ENCODE measurements around the gene CACFD1.
"Not testable (repeated sequence)": the region's sequence is repeated elsewhere in the genome, so short reads cannot be mapped to it uniquely, and the experiment has no call there.

CACFD1 gene

GRCh38 chr9:133441571-133441970 lies 18.2 kb upstream of the CACFD1 start:
- no peak for DNase-seq

GRCh38 chr9:133443248-133443647 lies 16.5 kb upstream of the CACFD1 start:
- DNase-seq, result no peak

- no peak for DNase-seq
These were observed 15.8 kb upstream of the CACFD1 start for GRCh38 chr9:133443982-133444381.

GRCh38 chr9:133445293-133445969 lies 14.3 kb upstream of the CACFD1 start:
- DNase-seq, result no peak

GRCh38 chr9:133448487-133448972 lies 11.2 kb upstream of the CACFD1 start:
- DNase-seq, result no peak

- DNase-seq, result no peak
These were observed 10.0 kb upstream of the CACFD1 start for GRCh38 chr9:133449760-133450159.

GRCh38 chr9:133451865-133452264 lies 7.9 kb upstream of the CACFD1 start:
- DNase-seq, result not testable (repeated sequence)

GRCh38 chr9:133452562-133452961 lies 7.2 kb upstream of the CACFD1 start:
- DNase-seq, result no peak

GRCh38 chr9:133453651-133454050 lies 6.1 kb upstream of the CACFD1 start:
- no peak for DNase-seq

- DNase-seq, result no peak
These were observed 5.5 kb upstream of the CACFD1 start for GRCh38 chr9:133454325-133454724.

GRCh38 chr9:133454943-133455673 lies 4.7 kb upstream of the CACFD1 start:
- DNase-seq, result no peak

- DNase-seq, result no peak
These were observed 3.8 kb upstream of the CACFD1 start for GRCh38 chr9:133455936-133456335.

- DNase-seq, result peak; percentile 37
These were observed 3.4 kb upstream of the CACFD1 start for GRCh38 chr9:133456409-133456808.

GRCh38 chr9:133457233-133457632 lies 2.5 kb upstream of the CACFD1 start:
- DNase-seq, result no peak

- DNase-seq, result no peak
These were observed 2.0 kb upstream of the CACFD1 start for GRCh38 chr9:133457748-133458147.

GRCh38 chr9:133458643-133459312 lies 1.0 kb upstream of the CACFD1 start:
- DNase-seq, result no peak

- DNase-seq, result no peak
These were observed 812 bp downstream of the CACFD1 start for GRCh38 chr9:133460405-133461175.

- no peak for DNase-seq
These were observed 2.2 kb downstream of the CACFD1 start for GRCh38 chr9:133461975-133462374.

- no peak for DNase-seq
These were observed 3.6 kb downstream of the CACFD1 start for GRCh38 chr9:133463234-133463863.

GRCh38 chr9:133463864-133464615 lies 4.3 kb downstream of the CACFD1 start:
- DNase-seq, result no peak

- DNase-seq, result no peak
These were observed 4.9 kb downstream of the CACFD1 start for GRCh38 chr9:133464638-133465037.

GRCh38 chr9:133465984-133466383 lies 6.2 kb downstream of the CACFD1 start:
- no peak for DNase-seq

All from hematopoietic multipotent progenitor cell treated with erythropoietin and hydrocortisone succinate and interleukin-3 and kit ligand, for 6 days (in vitro differentiated cells).